Hepatocyte (in vitro differentiated cells): ENCODE measurements around the gene SPIRE1. TPM values are rescaled to one million over a fixed set of nuclear protein-coding genes. Genes with fewer than 3 reads are reported as not detected.

Source experiments
- DNase-seq: peaks from one replicate; pipeline ENCODE4 v3.0.0-alpha.2; 2016; ENCODE audit warnings: low spot score
- H2AFZ ChIP-seq: fragments of 200-600 bp; sonication (generic); 2 replicates; pipeline ENCODE4 v1.6.0; 2016; ENCODE audit warnings: antibody characterized with exemption, mild to moderate bottlenecking
- H3K27ac ChIP-seq: fragments of 200-600 bp; sonication (generic); 2 replicates; pipeline ENCODE4 v1.5.1; 2016; ENCODE audit warnings: mild to moderate bottlenecking
- H3K27me3 ChIP-seq: fragments of 200-600 bp; sonication (generic); 2 replicates; pipeline ENCODE4 v1.6.1; 2016
- H3K36me3 ChIP-seq: fragments of 200-600 bp; sonication (generic); replicated peaks from 2 replicates; pipeline ENCODE4 v1.5.1; 2016; ENCODE audit warnings: low read depth; ENCODE audit not compliant: insufficient read depth
- H3K4me1 ChIP-seq: fragments of 200-600 bp; sonication (generic); 2 replicates; pipeline ENCODE4 v1.5.1; 2016; ENCODE audit warnings: mild to moderate bottlenecking, moderate library complexity; ENCODE audit not compliant: insufficient read depth
- H3K4me2 ChIP-seq: fragments of 200-600 bp; sonication (generic); 2 replicates; pipeline ENCODE4 v1.6.0; 2016
- H3K4me3 ChIP-seq: fragments of 200-600 bp; sonication (generic); 2 replicates; pipeline ENCODE4 v1.5.1; 2016; ENCODE audit warnings: mild to moderate bottlenecking
- H3K79me2 ChIP-seq: fragments of 200-600 bp; sonication (generic); 2 replicates; pipeline ENCODE4 v1.6.0; 2017; ENCODE audit warnings: mild to moderate bottlenecking
- H3K9me2 ChIP-seq: fragments of 200-600 bp; sonication (generic); replicated peaks from 2 replicates; pipeline ENCODE4 v1.6.0; 2017; ENCODE audit warnings: mild to moderate bottlenecking; ENCODE audit not compliant: insufficient read depth
- H3K9me3 ChIP-seq: fragments of 200-600 bp; sonication (generic); 2 replicates; pipeline ENCODE4 v1.5.1; 2016; ENCODE audit warnings: low read depth, mild to moderate bottlenecking
- H4K20me1 ChIP-seq: fragments of 200-600 bp; sonication (generic); 2 replicates; pipeline ENCODE4 v1.6.0; 2016; ENCODE audit warnings: mild to moderate bottlenecking; ENCODE audit not compliant: insufficient read depth, poor library complexity, severe bottlenecking
- CTCF ChIP-seq: fragments of 200-600 bp; sonication (generic); IDR thresholded peaks from 2 replicates; pipeline ENCODE4 v1.5.1; 2016; ENCODE audit warnings: antibody characterized with exemption, mild to moderate bottlenecking; ENCODE audit not compliant: poor library complexity
- EZH2 ChIP-seq: fragments of 200-600 bp; sonication (generic); IDR thresholded peaks from 2 replicates; pipeline ENCODE4 v1.6.1; 2016; ENCODE audit warnings: antibody characterized with exemption, mild to moderate bottlenecking, borderline replicate concordance
- EZH2phosphoT487 ChIP-seq: fragments of 200-600 bp; sonication (generic); IDR thresholded peaks from one replicate; pipeline ENCODE4 v1.6.1; 2018; ENCODE audit warnings: antibody characterized with exemption, mild to moderate bottlenecking, low read depth, moderate library complexity; ENCODE audit not compliant: unreplicated experiment, severe bottlenecking
- WGBS: methylation state at CpG from one replicate; pipeline ENCODE4 v1.1.6; 2016; ENCODE audit warnings: low lambda C conversion rate; ENCODE audit errors: missing lambda C conversion rate; 5-methylcytosine and 5-hydroxymethylcytosine counted together
- polyA plus RNA-seq: library from polyadenylated mRNA; unstranded; fragments of >200 nt; fragmentation: Nextera tagmentation; extraction: Ambion mirVana; gene quantifications from 2 replicates; pipeline ENCODE4 v1.2.1, GENCODE V29; 2016
- total RNA-seq: library from RNA; depleted of rRNA; stranded (reverse); fragments of >200 nt; gene quantifications from 2 replicates; pipeline ENCODE4 v1.2.3, GENCODE V29; 2014

The SPIRE1 gene
- total and polyA plus RNA-seq, 2 experiments from 2014 or later = 13.1 to 18.9 TPM

DNA sequence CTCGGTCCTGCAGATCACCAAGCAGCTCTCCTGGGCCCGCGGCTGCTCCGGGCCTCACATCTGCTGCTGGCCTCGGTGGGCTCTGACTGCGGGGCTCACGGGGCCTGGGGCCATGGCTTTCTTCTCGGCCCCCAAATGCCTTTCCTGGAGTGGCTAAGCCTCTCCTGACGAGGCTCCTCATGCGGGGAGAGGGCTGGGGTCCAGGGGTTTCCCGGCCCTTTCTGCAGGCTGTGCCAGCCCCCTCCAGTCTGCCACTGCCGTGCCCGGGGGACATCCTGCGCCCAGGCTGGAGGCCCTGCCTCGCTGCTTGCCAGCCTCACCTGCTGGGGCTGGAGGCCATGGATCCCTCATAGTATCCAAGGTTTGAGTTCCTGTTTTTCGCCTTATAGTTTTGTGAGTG lies 226.3 kb downstream of the SPIRE1 start:
- H4K20me1 ChIP-seq = no peaks in the 10 kb centered on the region

GRCh38 chr18:12430137-12430990 lies 227.5 kb downstream of the SPIRE1 start:
- H3K27me3 ChIP-seq = no peaks in the 10 kb centered on the region
- no peaks in the 10 kb centered on the region for H3K9me2 ChIP-seq
- no peaks in the 10 kb centered on the region for H3K9me3 ChIP-seq
- 78% methylated on average over 8 of the region's 8 CpGs for WGBS
- no peak for DNase-seq
- H3K36me3 ChIP-seq = no peaks in the 10 kb centered on the region
- H4K20me1 ChIP-seq = no peaks in the 10 kb centered on the region
- H3K27ac ChIP-seq = no peak overlapping the region
- no peak overlapping the region for H3K4me2 ChIP-seq
- no peak overlapping the region for H2AFZ ChIP-seq
- H3K4me3 ChIP-seq = no peak overlapping the region
- no peak for TF ChIP-seq CTCF
- TF ChIP-seq EZH2 = no peak
- no peaks in the 10 kb centered on the region for H3K4me1 ChIP-seq
- no peaks in the 10 kb centered on the region for H3K79me2 ChIP-seq

More for the DNA sequence above, 226.3 kb downstream of the SPIRE1 start:
- 98% methylated on average over 16 of the region's 16 CpGs for WGBS
- Histone ChIP-seq H2AFZ (no peak overlapping the region), H3K4me3 (no peak overlapping the region), H3K4me1 (no peaks in the 10 kb centered on the region), H3K27ac (no peak overlapping the region), H3K9me2 (no peaks in the 10 kb centered on the region), H3K79me2 (no peaks in the 10 kb centered on the region), H3K4me2 (no peak overlapping the region), H3K36me3 (no peaks in the 10 kb centered on the region), H3K9me3 (no peaks in the 10 kb centered on the region), H3K27me3 (no peaks in the 10 kb centered on the region)
- no peak for TF ChIP-seq EZH2
- no peak for DNase-seq

DNA sequence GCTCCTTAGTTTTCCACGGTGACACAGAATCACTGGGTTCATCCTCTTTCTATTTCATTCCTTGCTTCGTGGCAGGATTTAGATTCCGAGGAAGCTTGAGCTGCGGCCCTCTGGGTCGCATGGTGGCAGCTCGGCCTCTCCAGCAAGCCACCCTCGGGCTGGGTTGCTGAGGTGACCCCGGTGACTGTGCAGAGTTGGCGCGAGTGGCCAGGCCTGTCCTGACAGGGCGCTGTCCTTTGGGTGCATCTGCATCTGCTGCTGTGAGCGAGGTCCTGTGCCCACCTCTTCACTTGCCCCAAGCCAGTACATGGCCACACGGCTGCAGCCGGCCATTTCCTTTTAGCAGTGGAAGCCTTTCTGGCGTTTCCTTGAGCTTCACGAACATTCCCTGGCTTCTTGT lies 228.4 kb downstream of the SPIRE1 start:
- Histone ChIP-seq H3K27me3 (no peaks in the 10 kb centered on the region), H3K79me2 (no peaks in the 10 kb centered on the region), H3K4me2 (no peak overlapping the region), H2AFZ (no peak overlapping the region), H4K20me1 (no peaks in the 10 kb centered on the region), H3K4me1 (no peaks in the 10 kb centered on the region), H3K9me2 (no peaks in the 10 kb centered on the region), H3K4me3 (no peak overlapping the region), H3K36me3 (no peaks in the 10 kb centered on the region), H3K9me3 (no peaks in the 10 kb centered on the region), H3K27ac (no peak overlapping the region)
- TF ChIP-seq CTCF (no peak), EZH2 (no peak), EZH2phosphoT487 (no peak)
- DNase-seq = no peak
- 91% methylated on average over 16 of the region's 16 CpGs for whole genome bisulfite sequencing

DNA sequence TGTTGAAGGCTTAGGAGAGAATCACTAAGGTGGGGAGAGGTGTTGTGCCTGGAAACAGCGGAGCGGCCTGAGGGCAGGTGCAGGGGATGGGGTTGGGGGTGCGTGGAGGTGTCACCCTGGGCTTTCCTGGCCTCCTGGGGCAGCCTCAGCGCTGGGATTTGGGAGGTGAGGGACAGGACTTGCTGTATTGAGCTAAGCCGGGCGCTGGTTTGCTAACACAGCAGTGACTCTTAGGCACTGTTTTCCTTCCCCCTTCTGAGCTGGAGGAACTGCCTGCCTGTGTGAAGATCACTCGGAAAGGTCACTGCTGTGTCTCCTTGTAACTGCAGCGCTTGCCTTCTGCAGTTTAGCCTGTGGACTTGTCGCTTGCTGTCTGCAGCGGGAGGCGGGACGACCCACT lies 229.0 kb downstream of the SPIRE1 start:
- Histone ChIP-seq H3K27me3 (no peaks in the 10 kb centered on the region), H3K4me1 (no peaks in the 10 kb centered on the region), H3K4me3 (no peak overlapping the region), H2AFZ (no peak overlapping the region), H3K9me3 (no peaks in the 10 kb centered on the region), H4K20me1 (no peaks in the 10 kb centered on the region), H3K4me2 (no peak overlapping the region), H3K9me2 (no peaks in the 10 kb centered on the region), H3K36me3 (no peaks in the 10 kb centered on the region), H3K79me2 (no peaks in the 10 kb centered on the region), H3K27ac (no peak overlapping the region)
- WGBS = 75% methylated on average over 12 of the region's 12 CpGs
- TF ChIP-seq EZH2 = no peak
- no peak for TF ChIP-seq EZH2phosphoT487
- TF ChIP-seq CTCF = no peak
- no peak for DNase-seq
